Mesenchymal stem cell (in vitro differentiated cells and primary cell): ENCODE measurements around the gene EVI5.

Source experiments
- DNase-seq: peaks from one replicate; pipeline ENCODE4 v3.0.0-alpha.2; 2013
- H2AFZ ChIP-seq: one replicate; pipeline ENCODE4 v1.6.1; 2013; ENCODE audit warnings: low read depth, mild to moderate bottlenecking, control low read depth, inconsistent platforms, low read length, moderate library complexity
- H2AK5ac ChIP-seq: 2 replicates; pipeline ENCODE4 v1.6.1; 2013; ENCODE audit warnings: low read length, moderate library complexity, mild to moderate bottlenecking, inconsistent platforms; ENCODE audit not compliant: severe bottlenecking
- H2BK120ac ChIP-seq: one replicate; pipeline ENCODE4 v1.6.1; 2013; ENCODE audit warnings: low read depth, mild to moderate bottlenecking, inconsistent platforms, low read length, moderate library complexity
- H2BK12ac ChIP-seq, 2 experiments: one replicate each; pipeline ENCODE4 v1.6.1; 2013; ENCODE audit warnings: inconsistent platforms in 2 of 2, low read length in 2 of 2, mild to moderate bottlenecking in 2 of 2, moderate library complexity in 2 of 2, control low read depth in 1 of 2
- H2BK15ac ChIP-seq: one replicate; pipeline ENCODE4 v1.6.1; 2013; ENCODE audit warnings: mild to moderate bottlenecking, low read depth, inconsistent platforms; ENCODE audit not compliant: poor library complexity, severe bottlenecking
- H2BK5ac ChIP-seq: 2 replicates; pipeline ENCODE4 v1.6.1; 2013; ENCODE audit warnings: low read depth, mild to moderate bottlenecking, low read length, control low read depth, inconsistent platforms; ENCODE audit not compliant: poor library complexity, severe bottlenecking
- H3K14ac ChIP-seq, 2 experiments: one replicate each; pipeline ENCODE4 v1.6.1; 2013; ENCODE audit warnings: inconsistent platforms in 2 of 2, low read length in 2 of 2, control low read depth in 1 of 2, mild to moderate bottlenecking in 1 of 2, moderate library complexity in 1 of 2
- H3K18ac ChIP-seq, 2 experiments: one replicate each; pipeline ENCODE4 v1.6.1; 2013; ENCODE audit warnings: inconsistent platforms in 2 of 2, low read length in 2 of 2, control low read depth in 1 of 2, low read depth in 1 of 2, mild to moderate bottlenecking in 1 of 2
- H3K23ac ChIP-seq, 2 experiments: one replicate each; pipeline ENCODE4 v1.6.1; 2013; ENCODE audit warnings: inconsistent platforms in 2 of 2, low read length in 2 of 2, mild to moderate bottlenecking in 2 of 2, moderate library complexity in 2 of 2, control low read depth in 1 of 2
- H3K27ac ChIP-seq: 2 replicates; pipeline ENCODE4 v1.5.1; 2013; ENCODE audit warnings: mild to moderate bottlenecking, moderate library complexity, low read length, control low read depth, inconsistent platforms; ENCODE audit not compliant: poor library complexity, severe bottlenecking
- H3K27me3 ChIP-seq, 2 experiments: 2 replicates each; pipeline versions ENCODE4 v1.6.1 to v1.7.0; 2013; ENCODE audit warnings: low read length in 2 of 2, mild to moderate bottlenecking in 2 of 2, moderate library complexity in 2 of 2, control low read depth in 1 of 2, inconsistent platforms in 1 of 2; ENCODE audit not compliant: control insufficient read depth in 1 of 2, insufficient read depth in 1 of 2
- H3K36me3 ChIP-seq, 2 experiments: 2 replicates each; pipeline versions ENCODE4 v1.6.1 to v1.7.0; 2013; ENCODE audit warnings: low read length in 2 of 2, control low read depth in 1 of 2, inconsistent platforms in 1 of 2, low read depth in 1 of 2, mild to moderate bottlenecking in 1 of 2; ENCODE audit not compliant: insufficient read depth in 2 of 2, control insufficient read depth in 1 of 2
- H3K4ac ChIP-seq, 2 experiments: one replicate each; pipeline ENCODE4 v1.6.1; 2013; ENCODE audit warnings: inconsistent platforms in 2 of 2, low read length in 2 of 2, mild to moderate bottlenecking in 2 of 2, moderate library complexity in 2 of 2, control low read depth in 1 of 2, low read depth in 1 of 2
- H3K4me1 ChIP-seq: 2 replicates; pipeline ENCODE4 v1.6.1; 2013; ENCODE audit warnings: low read depth, low read length, control low read depth; ENCODE audit not compliant: control insufficient read depth, insufficient read depth
- H3K4me2 ChIP-seq: 2 replicates; pipeline ENCODE4 v1.6.1; 2013; ENCODE audit warnings: low read length, mild to moderate bottlenecking, inconsistent platforms; ENCODE audit not compliant: poor library complexity, severe bottlenecking
- H3K4me3 ChIP-seq, 2 experiments: 2 replicates each; pipeline versions ENCODE4 v1.5.1 to v1.7.0; 2013; ENCODE audit warnings: low read length in 2 of 2, mild to moderate bottlenecking in 2 of 2, control low read depth in 1 of 2, low read depth in 1 of 2; ENCODE audit not compliant: insufficient read depth in 1 of 2
- H3K79me1 ChIP-seq: replicated peaks from 2 replicates; pipeline ENCODE4 v1.6.1; 2013; ENCODE audit warnings: mild to moderate bottlenecking, control low read depth, low read length, inconsistent platforms; ENCODE audit not compliant: poor library complexity, severe bottlenecking
- H3K9ac ChIP-seq: 2 replicates; pipeline ENCODE4 v1.7.0; 2013; ENCODE audit warnings: mild to moderate bottlenecking, low read length, moderate library complexity
- H3K9me3 ChIP-seq: 2 replicates; pipeline ENCODE4 v1.7.0; 2013; ENCODE audit warnings: mild to moderate bottlenecking, low read length; ENCODE audit not compliant: control insufficient read depth
- H4K8ac ChIP-seq: one replicate; pipeline ENCODE4 v1.6.1; 2013; ENCODE audit warnings: inconsistent platforms, mild to moderate bottlenecking, low read length, moderate library complexity
- H4K91ac ChIP-seq: one replicate; pipeline ENCODE4 v1.6.1; 2013; ENCODE audit warnings: mild to moderate bottlenecking, low read length, inconsistent platforms
- whole genome bisulfite sequencing: methylation state at CpG from one replicate; pipeline ENCODE4 v1.1.7; 2013; ENCODE audit warnings: mixed read lengths; 5-methylcytosine and 5-hydroxymethylcytosine counted together

EVI5 gene

DNA sequence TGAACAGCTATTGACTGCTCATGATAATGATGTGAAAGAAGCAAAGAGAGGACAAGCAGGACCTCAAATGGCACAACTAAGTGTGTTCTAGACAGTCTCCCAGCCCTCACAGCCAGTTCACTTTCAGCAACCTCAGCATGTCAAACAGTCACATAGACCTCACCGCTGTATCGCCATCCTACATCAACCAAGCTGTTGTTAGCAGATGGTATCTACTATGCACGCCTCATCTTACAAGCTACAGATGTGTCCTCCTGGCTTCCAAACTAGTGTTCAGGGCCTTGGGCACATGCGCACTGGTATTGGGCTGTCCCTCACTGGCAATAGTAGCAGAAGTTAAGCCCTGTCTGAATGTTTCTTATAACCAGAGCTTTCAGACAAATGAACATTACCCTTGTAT lies 28.4 kb downstream of the EVI5 start:
- no peak overlapping the region for H2BK15ac ChIP-seq
- H2AFZ ChIP-seq, result no peak overlapping the region
- peaks cover 26% of the 10 kb centered on the region for H3K79me1 ChIP-seq
- no peak overlapping the region for H2BK120ac ChIP-seq
- H2BK12ac ChIP-seq, result no peak overlapping the region
- H3K27me3 ChIP-seq, result no peaks in the 10 kb centered on the region
- H3K23ac ChIP-seq, result no peak overlapping the region
- DNase-seq, result no peak
- H3K4me2 ChIP-seq, result no peak overlapping the region
- H2AK5ac ChIP-seq, result no peak overlapping the region
- H3K18ac ChIP-seq, result no peak overlapping the region
- H3K4me3 ChIP-seq, result no peak overlapping the region
- 100% methylated on average over 4 of the region's 4 CpGs for WGBS
- H3K27ac ChIP-seq, result no peak overlapping the region
- H3K4me1 ChIP-seq, result peaks cover 1% of the 10 kb centered on the region
- no peak overlapping the region for H3K9ac ChIP-seq
- H3K36me3 ChIP-seq, result no peaks in the 10 kb centered on the region
- no peak overlapping the region for H3K14ac ChIP-seq
- H4K91ac ChIP-seq, result no peak overlapping the region
- H2BK5ac ChIP-seq, result no peak overlapping the region
- H4K8ac ChIP-seq, result no peak overlapping the region
- no peak overlapping the region for H3K4ac ChIP-seq
- H3K9me3 ChIP-seq, result peaks cover 2% of the 10 kb centered on the region

DNA sequence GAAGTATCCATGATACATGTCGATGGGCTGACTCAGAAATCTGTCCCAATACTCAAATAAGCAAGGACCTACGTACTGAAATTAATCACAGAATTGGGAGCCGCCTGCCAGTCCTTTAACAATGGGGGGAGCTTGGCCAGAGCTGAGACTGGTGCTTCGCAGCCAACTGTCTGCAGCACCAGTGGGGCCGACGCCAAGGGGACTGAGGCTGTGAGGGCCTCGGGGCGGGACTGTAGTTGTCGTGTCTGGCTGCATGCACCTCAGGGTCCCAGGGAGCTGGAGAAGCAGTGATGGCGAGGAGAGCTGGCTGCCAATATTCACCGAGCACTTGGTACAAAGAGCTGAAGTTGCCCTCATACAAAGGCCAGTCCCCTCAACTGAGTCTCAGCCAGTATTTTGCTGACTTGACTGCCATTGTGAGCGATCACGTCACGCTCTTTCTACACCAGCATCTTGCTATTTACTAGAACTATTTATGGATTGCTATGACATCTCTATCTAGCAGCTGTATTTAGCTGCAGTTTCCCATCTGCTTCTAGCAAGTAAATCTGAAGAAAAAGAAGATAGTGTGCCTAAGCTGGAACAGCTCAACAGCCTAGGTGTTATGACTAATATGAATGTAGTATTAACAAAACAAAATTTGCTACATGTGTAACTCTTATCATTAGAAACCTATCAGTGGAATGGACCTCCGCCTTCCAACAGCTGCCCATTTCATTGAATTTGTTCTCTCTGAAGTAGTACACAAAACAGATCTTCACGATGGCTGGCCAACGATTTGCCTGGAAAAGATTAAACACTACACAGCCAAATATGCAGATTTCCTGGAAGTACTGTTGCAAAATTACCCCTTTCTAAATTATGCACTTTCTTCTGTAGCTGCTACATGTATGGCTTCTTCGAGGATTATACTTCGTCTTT lies 29.1 kb downstream of the EVI5 start:
- Histone ChIP-seq H3K9me3 (peaks cover 2% of the 10 kb centered on the region), H2AFZ (no peak overlapping the region), H3K4me1 (peaks cover 1% of the 10 kb centered on the region), H3K79me1 (peaks cover 29% of the 10 kb centered on the region), H2BK5ac (no peak overlapping the region), H4K91ac (no peak overlapping the region), H3K36me3 (no peaks in the 10 kb centered on the region), H3K27ac (no peak overlapping the region), H3K9ac (peak overlapping the region; percentile 76), H2AK5ac (no peak overlapping the region), H3K23ac (no peak overlapping the region), H3K4me3 (peak overlapping the region in 1 of 2 experiments; percentile 3), H4K8ac (no peak overlapping the region), H2BK15ac (no peak overlapping the region), H2BK120ac (no peak overlapping the region), H3K18ac (no peak overlapping the region), H3K4ac (no peak overlapping the region), H3K4me2 (no peak overlapping the region), H2BK12ac (no peak overlapping the region), H3K14ac (no peak overlapping the region), H3K27me3 (no peaks in the 10 kb centered on the region)
- no peak for DNase-seq
- WGBS, result 96% methylated on average over 16 of the region's 19 CpGs

DNA sequence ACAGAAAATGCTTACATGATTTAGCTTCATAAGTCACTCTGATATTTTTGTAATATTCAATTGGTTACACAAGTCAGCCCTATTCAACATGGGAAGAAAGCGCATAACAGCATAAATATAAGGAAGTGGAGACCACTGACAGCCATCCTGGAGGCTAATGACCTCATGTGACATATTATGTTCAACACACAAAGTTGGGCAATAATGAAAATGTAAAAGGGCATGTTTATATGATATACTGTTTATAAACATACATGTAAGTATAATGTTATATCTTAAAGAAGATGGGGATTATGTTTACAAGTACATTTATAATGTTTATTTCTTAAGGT lies 30.2 kb downstream of the EVI5 start:
- H3K36me3 ChIP-seq, result no peaks in the 10 kb centered on the region
- H2BK12ac ChIP-seq, result no peak overlapping the region
- H3K79me1 ChIP-seq, result peaks cover 25% of the 10 kb centered on the region
- no peak overlapping the region for H2AK5ac ChIP-seq
- no peak overlapping the region for H2AFZ ChIP-seq
- H3K14ac ChIP-seq, result no peak overlapping the region
- no peaks in the 10 kb centered on the region for H3K27me3 ChIP-seq
- peaks cover 1% of the 10 kb centered on the region for H3K4me1 ChIP-seq
- DNase-seq, result no peak
- H3K4ac ChIP-seq, result no peak overlapping the region
- no peak overlapping the region for H3K4me2 ChIP-seq
- no peak overlapping the region for H3K4me3 ChIP-seq
- no peak overlapping the region for H3K9ac ChIP-seq
- no peak overlapping the region for H4K91ac ChIP-seq
- peaks cover 2% of the 10 kb centered on the region for H3K9me3 ChIP-seq
- WGBS, result 100% methylated on average over 1 of the region's 1 CpG
- H3K23ac ChIP-seq, result no peak overlapping the region
- no peak overlapping the region for H3K18ac ChIP-seq
- no peak overlapping the region for H4K8ac ChIP-seq
- no peak overlapping the region for H2BK5ac ChIP-seq
- H2BK120ac ChIP-seq, result no peak overlapping the region
- no peak overlapping the region for H3K27ac ChIP-seq
- H2BK15ac ChIP-seq, result no peak overlapping the region

DNA sequence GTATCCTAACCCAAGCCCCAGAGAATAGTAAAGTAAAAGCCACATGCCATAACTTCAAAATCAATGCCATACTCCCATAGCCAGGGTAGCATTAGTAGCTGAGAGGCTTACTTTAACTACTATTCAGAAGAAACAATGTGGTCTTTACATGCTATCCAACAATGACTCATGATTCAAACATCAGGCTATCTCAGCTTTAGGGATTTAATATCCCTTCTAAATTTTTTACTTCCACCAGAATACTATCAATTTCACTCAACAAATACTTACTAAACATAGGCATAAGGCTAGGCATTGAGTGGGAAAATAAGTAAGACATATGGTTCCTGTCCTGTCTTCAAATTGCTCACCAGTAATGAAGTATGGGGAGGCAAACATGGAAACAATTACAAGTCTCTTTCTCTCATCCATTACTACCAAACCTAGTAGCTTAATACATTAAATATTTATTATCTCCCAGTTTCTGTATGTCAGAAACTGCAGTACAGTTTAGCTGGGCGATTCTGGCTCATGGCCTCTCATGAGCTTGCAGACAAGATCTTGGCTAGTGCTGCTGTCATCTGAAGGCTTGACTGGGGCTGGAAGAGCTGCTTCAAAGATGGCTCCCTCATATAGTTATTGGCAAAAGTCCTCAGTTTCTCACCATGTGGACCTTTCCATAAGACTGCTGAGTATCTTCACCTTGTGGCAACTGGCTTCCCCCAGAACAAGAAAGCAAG lies 30.7 kb downstream of the EVI5 start:
- H2BK12ac ChIP-seq, result no peak overlapping the region
- H3K9ac ChIP-seq, result peak overlapping the region; percentile 40
- H3K4ac ChIP-seq, result no peak overlapping the region
- H3K4me3 ChIP-seq, result no peak overlapping the region
- H3K27me3 ChIP-seq, result no peaks in the 10 kb centered on the region
- H3K9me3 ChIP-seq, result peaks cover 2% of the 10 kb centered on the region
- H2AFZ ChIP-seq, result no peak overlapping the region
- peaks cover 1% of the 10 kb centered on the region for H3K4me1 ChIP-seq
- H3K4me2 ChIP-seq, result no peak overlapping the region
- H4K91ac ChIP-seq, result no peak overlapping the region
- H3K14ac ChIP-seq, result no peak overlapping the region
- H3K36me3 ChIP-seq, result no peaks in the 10 kb centered on the region
- no peak overlapping the region for H3K18ac ChIP-seq
- no peak overlapping the region for H2BK120ac ChIP-seq
- no peak overlapping the region for H3K27ac ChIP-seq
- DNase-seq, result peak; percentile 69
- H2BK15ac ChIP-seq, result no peak overlapping the region
- no peak overlapping the region for H2AK5ac ChIP-seq
- H3K79me1 ChIP-seq, result peaks cover 26% of the 10 kb centered on the region
- H4K8ac ChIP-seq, result no peak overlapping the region
- no peak overlapping the region for H3K23ac ChIP-seq
- H2BK5ac ChIP-seq, result no peak overlapping the region
- 94% methylated on average over 1 of the region's 1 CpG for WGBS
